Measurements from ENCODE around the gene NPAS2.

DNA sequence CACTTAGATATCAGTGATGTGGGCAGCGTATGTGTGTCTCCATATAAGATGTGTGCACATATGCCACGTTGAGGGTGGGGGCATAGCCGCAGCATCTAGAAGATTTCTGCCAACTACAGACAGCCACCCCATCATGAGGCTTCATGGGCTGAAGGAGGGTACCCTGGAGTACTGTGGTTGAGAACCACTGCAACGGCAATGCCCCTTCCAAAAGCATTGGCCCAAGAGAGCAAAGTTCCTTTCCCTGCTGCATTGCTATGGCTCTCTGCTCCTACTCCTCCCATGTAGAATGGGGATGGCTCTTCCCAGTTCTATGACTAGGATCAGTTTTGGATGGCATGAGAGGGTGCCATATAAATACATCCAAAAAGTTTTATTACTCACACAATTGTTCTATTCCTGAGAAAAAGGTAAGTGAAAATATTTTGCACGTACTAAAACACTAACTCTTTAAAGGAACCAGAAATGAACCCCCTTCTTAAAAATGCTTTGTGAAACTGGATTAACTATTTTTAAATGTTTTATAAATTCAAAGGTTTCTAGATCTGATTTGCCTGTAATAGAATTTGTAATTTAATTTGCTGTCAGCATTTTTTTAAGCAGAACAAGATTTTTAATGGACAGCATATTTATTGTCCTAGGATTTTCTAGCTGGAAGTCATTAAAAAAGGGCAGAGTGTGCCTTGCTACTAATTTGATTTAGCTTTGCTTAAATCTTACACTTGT is 177.7 kb downstream of the NPAS2 start:
- TF ChIP-seq, protein P1, sequence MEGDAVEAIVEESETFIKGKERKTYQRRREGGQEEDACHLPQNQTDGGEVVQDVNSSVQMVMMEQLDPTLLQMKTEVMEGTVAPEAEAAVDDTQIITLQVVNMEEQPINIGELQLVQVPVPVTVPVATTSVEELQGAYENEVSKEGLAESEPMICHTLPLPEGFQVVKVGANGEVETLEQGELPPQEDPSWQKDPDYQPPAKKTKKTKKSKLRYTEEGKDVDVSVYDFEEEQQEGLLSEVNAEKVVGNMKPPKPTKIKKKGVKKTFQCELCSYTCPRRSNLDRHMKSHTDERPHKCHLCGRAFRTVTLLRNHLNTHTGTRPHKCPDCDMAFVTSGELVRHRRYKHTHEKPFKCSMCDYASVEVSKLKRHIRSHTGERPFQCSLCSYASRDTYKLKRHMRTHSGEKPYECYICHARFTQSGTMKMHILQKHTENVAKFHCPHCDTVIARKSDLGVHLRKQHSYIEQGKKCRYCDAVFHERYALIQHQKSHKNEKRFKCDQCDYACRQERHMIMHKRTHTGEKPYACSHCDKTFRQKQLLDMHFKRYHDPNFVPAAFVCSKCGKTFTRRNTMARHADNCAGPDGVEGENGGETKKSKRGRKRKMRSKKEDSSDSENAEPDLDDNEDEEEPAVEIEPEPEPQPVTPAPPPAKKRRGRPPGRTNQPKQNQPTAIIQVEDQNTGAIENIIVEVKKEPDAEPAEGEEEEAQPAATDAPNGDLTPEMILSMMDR (IDR thresholded peaks at IDR 0.05) = no peak
- no peak for TF ChIP-seq EP300 (IDR thresholded peaks at IDR 0.05)
- no peak for TF ChIP-seq POLR2A (IDR thresholded peaks at IDR 0.05)
- no peak for TF ChIP-seq POLR2AphosphoS5 (IDR thresholded peaks at IDR 0.05)

All from gastroesophageal sphincter (tissue), 3 donors.